ENCODE results near the gene NKX6-2. TPM values are rescaled to one million over a fixed set of nuclear protein-coding genes. Genes with fewer than 3 reads are reported as not detected.

Gene NKX6-2
- total RNA-seq, 2 experiments from 2014 or later, result not detected

DNA sequence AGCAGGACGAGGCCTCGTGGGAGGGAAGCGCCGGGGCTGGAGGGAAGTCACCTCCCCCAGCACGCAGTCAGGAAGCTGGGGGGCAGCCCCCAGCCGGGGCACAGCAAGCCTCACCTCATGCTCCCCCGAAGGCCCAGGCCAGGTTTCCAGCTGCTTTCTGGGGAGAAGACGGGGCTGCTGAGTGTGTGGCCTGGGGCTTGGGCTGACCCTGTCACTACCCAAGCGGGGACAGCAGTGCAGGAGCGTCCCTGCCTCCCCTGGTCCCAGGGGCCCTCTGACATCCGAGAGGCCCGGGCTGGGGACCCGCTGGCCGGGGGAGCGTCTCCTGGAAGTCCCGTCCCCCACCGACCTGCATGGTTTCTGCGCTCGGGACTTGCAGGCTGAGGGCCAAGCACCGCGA, 19.7 kb upstream of the NKX6-2 start:
- CTCF ChIA-PET, result interaction anchor here (0.6 kb wide), 1 partner anchor 135 kb away, joined by 4 read pairs; no protein-coding TSS in a partner anchor
- intact Hi-C loops (cut with DNase I, micrococcal nuclease), result no loop called here
- Histone ChIP-seq H3K4me3 (ENCODE audit: low read length) (no peak overlapping the region), H3K27ac (ENCODE audit: low read depth in 1 of 2, low read length in 2 of 2) (no peak overlapping the region), H3K27me3 (ENCODE audit: control insufficient read depth in 1 of 2, insufficient read depth in 2 of 2, low read length in 2 of 2) (no peaks in the 10 kb centered on the region), H3K36me3 (ENCODE audit: insufficient read depth, low read length) (no peaks in the 10 kb centered on the region), H3K9me3 (ENCODE audit: control insufficient read depth in 1 of 2, insufficient read depth in 1 of 2, low read length in 2 of 2) (peaks cover 0 to 24% of the 10 kb centered on the region in 2 experiments), H3K4me1 (ENCODE audit: insufficient read depth, low read length) (no peaks in the 10 kb centered on the region)
- Mint-ChIP-seq H3K27ac (no peak overlapping the region), H3K4me1 (ENCODE audit: low read depth) (no peaks in the 10 kb centered on the region), H3K36me3 (ENCODE audit: low read depth) (no peaks in the 10 kb centered on the region), H3K4me3 (no peak overlapping the region), H3K9me3 (no peaks in the 10 kb centered on the region), H3K27me3 (no peaks in the 10 kb centered on the region)
- TF ChIP-seq, protein P1, sequence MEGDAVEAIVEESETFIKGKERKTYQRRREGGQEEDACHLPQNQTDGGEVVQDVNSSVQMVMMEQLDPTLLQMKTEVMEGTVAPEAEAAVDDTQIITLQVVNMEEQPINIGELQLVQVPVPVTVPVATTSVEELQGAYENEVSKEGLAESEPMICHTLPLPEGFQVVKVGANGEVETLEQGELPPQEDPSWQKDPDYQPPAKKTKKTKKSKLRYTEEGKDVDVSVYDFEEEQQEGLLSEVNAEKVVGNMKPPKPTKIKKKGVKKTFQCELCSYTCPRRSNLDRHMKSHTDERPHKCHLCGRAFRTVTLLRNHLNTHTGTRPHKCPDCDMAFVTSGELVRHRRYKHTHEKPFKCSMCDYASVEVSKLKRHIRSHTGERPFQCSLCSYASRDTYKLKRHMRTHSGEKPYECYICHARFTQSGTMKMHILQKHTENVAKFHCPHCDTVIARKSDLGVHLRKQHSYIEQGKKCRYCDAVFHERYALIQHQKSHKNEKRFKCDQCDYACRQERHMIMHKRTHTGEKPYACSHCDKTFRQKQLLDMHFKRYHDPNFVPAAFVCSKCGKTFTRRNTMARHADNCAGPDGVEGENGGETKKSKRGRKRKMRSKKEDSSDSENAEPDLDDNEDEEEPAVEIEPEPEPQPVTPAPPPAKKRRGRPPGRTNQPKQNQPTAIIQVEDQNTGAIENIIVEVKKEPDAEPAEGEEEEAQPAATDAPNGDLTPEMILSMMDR (IDR thresholded peaks at IDR 0.05), result no peak
- ATAC-seq (ENCODE audit: poor library complexity), result no peak
- POLR2A ChIA-PET, result no interaction called here
- DNase-seq, result no peak

- Mint-ChIP-seq H3K4me1 (ENCODE audit: low read depth) (no peaks in the 10 kb centered on the region), H3K27me3 (no peaks in the 10 kb centered on the region), H3K27ac (no peak overlapping the region), H3K4me3 (no peak overlapping the region), H3K9me3 (no peaks in the 10 kb centered on the region), H3K36me3 (ENCODE audit: low read depth) (no peaks in the 10 kb centered on the region)
- DNase-seq (no peak), ATAC-seq (ENCODE audit: poor library complexity) (no peak)
- intact Hi-C loops (cut with DNase I, micrococcal nuclease), result no loop called here
- TF ChIP-seq, protein P1 (IDR thresholded peaks at IDR 0.05), result no peak
- no peaks in the 10 kb centered on the region for H3K36me3 ChIP-seq (ENCODE audit: insufficient read depth, low read length)
- POLR2A ChIA-PET, result no interaction called here
- H3K9me3 ChIP-seq (ENCODE audit: control insufficient read depth in 1 of 2, insufficient read depth in 1 of 2, low read length in 2 of 2), result peaks cover 0 to 24% of the 10 kb centered on the region in 2 experiments
- CTCF ChIA-PET, result no interaction called here
- H3K4me1 ChIP-seq (ENCODE audit: insufficient read depth, low read length), result no peaks in the 10 kb centered on the region
- no peaks in the 10 kb centered on the region for H3K27me3 ChIP-seq (ENCODE audit: control insufficient read depth in 1 of 2, insufficient read depth in 2 of 2, low read length in 2 of 2)
- no peak overlapping the region for H3K4me3 ChIP-seq (ENCODE audit: low read length)
- no peak overlapping the region for H3K27ac ChIP-seq (ENCODE audit: low read depth in 1 of 2, low read length in 2 of 2)
Measured at GRCh38 chr10:132804785-132805426, 19.0 kb upstream of the NKX6-2 start.

GRCh38 chr10:132804287-132804686, 18.3 kb upstream of the NKX6-2 start:
- DNase-seq, result no peak
- intact Hi-C loops (cut with DNase I, micrococcal nuclease), result no loop called here
- Histone ChIP-seq H3K9me3 (ENCODE audit: control insufficient read depth in 1 of 2, insufficient read depth in 1 of 2, low read length in 2 of 2) (peaks cover 0 to 20% of the 10 kb centered on the region in 2 experiments), H3K4me3 (ENCODE audit: low read length) (no peak overlapping the region), H3K36me3 (ENCODE audit: insufficient read depth, low read length) (no peaks in the 10 kb centered on the region), H3K27ac (ENCODE audit: low read depth in 1 of 2, low read length in 2 of 2) (no peak overlapping the region), H3K4me1 (ENCODE audit: insufficient read depth, low read length) (no peaks in the 10 kb centered on the region), H3K27me3 (ENCODE audit: control insufficient read depth in 1 of 2, insufficient read depth in 2 of 2, low read length in 2 of 2) (no peaks in the 10 kb centered on the region)
- no peak overlapping the region for H3K4me3 Mint-ChIP-seq
- ATAC-seq (ENCODE audit: poor library complexity), result no peak
- ChIA-PET CTCF (no interaction called here), POLR2A (no interaction called here)
- H3K4me1 Mint-ChIP-seq (ENCODE audit: low read depth), result no peaks in the 10 kb centered on the region
- no peaks in the 10 kb centered on the region for H3K27me3 Mint-ChIP-seq
- H3K9me3 Mint-ChIP-seq, result no peaks in the 10 kb centered on the region
- TF ChIP-seq, protein P1 (IDR thresholded peaks at IDR 0.05), result no peak
- H3K27ac Mint-ChIP-seq, result no peak overlapping the region
- no peaks in the 10 kb centered on the region for H3K36me3 Mint-ChIP-seq (ENCODE audit: low read depth)
